Measurements from ENCODE around the gene ZNF485.
"Not testable (repeated sequence)": the region's sequence is repeated elsewhere in the genome, so short reads cannot be mapped to it uniquely, and the experiment has no call there.

ZNF485 gene

DNA sequence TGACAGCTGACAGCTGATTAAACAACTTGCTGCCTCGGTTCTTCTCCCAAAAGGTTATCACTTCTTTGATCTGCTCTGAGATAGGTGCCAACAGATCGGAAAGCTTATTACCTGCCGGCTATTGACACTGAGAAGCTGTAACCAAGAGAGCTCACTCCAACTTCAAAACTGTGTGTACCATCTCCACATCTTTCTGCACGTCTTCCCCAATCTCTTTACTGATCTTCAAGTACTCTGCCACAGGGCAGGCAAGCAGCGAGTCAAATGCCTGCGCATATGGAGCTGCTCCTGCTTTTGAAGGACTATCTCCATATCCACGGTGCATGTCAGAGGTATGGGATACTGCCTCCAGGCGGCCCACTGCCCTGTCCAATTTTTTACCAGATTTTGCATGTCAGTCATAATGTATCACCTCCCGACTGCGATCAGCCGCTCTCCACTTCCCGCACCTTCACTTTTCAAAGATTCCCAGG lies 352 bp upstream of the ZNF485 start:
- no peak for DNase-seq (ENCODE audit: low read depth)

DNA sequence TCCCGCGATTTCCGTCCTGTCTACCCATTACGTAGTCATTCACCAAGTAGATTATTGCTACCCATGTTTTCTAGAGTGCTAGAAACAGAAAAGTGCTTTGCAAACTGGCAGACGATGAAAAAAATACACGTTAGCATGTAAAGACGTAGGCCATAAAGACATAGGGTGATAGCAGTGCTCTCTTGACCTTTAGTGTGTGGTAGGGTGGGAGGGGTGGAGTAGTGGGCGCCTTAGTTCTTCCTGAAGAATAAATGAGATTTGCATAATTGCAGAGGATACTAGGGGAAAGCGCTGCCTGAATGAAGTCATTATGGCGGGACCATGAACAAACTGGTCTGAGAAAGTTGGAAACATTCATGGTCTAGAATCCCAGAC lies 948 bp downstream of the ZNF485 start:
- DNase-seq (ENCODE audit: low read depth) = no peak

DNA sequence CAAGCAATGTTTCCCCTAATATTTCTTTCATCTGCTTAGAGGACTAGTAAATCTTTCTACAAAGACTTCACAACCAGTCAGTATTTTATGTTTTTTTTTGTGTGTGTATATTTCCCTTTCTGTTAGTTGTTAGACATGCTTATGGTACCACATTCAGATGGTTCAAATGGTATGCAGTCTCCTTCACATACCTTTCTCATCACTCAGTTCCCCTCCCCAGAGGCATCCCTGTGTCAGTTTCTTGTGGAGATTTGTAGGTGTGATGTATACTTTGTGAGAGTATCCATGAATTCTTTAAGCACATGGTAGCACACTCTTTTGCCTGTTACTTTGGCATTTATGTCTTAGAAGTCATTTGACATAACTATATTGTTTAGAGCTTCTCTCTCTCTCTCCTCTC lies 4.4 kb downstream of the ZNF485 start:
- no peak for DNase-seq (ENCODE audit: low read depth)

DNA sequence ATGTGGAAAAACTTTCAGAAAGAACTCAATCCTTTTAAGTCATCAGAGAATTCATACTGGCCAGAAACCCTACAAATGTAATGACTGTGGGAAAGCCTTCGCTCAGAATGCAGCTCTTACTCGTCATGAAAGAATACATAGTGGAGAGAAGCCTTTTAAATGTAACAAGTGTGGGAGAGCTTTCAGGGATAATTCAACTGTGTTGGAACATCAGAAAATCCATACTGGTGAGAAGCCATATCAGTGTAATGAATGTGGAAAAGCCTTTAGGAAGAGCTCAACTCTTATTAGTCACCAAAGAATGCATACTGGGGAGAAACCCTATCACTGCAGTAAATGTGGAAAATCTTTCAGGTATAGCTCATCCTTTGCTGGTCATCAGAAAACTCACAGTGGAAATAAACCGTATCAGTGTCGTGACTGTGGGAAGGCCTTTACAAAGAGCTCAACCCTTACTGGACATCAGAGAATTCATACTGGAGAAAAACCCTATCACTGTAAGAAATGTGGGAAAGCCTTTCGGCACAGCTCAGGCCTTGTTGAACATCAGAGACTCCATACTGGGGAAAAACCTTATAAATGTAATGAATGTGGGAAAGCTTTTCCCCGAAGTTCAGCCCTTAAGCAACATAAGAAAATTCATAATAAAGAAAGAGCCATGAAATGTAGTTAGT lies 10.6 kb downstream of the ZNF485 start:
- DNase-seq (ENCODE audit: low read depth) = no peak

DNA sequence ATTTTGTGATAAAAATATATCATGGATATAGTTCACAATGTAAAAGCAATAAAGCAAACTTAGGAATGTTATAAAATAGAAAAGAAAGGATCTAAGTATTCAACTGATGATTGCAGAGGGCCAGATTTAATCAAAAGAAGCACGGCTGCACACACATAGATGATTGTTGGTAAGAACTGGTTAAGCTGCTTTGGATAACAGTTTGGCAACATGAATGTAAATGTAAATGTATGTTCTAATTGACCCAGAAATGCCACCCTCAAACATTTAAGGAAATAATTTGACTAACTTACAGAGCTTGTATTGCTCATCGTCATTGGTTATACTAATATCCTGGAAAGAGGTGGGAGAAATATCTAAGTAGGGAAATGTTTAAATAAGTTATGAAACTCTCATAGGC lies 13.1 kb downstream of the ZNF485 start:
- DNase-seq (ENCODE audit: low read depth) = no peak

DNA sequence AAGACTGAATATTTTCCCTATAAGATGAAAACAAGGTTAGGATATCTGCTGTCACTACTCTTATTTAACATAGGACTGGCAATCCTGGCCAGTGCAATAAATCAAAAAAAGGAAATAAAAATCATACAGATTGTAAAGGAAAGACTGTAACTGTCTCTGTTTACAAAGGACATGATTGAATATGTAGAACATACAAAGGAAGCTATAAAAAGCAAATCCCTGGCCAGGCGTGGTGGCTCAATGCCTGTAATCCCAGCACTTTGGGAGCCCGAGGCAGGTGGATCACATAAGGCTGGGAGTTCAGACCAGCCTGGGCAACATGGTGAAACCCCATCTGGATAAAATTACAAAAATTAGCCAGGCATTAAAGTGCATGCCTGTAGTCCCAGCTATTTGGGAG lies 15.8 kb downstream of the ZNF485 start:
- DNase-seq (ENCODE audit: low read depth) = no peak

DNA sequence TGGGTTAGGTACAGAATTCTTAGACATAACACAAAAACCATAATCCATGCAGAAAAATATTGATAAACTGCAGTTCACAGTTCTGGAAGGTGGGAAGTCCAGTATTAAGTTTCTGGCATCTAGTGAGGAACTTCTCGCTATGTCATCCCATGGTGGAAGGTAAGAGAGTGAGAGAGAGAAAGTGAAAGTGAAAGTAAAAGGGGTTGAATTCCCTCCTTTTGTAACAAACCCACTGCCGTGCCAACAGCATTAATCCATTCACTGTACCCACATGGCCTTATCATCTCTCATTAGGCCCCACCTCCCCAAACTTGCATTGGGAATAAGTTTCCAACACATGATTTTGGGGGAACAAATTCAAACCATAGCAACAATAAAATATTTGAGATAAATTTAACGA lies 17.1 kb downstream of the ZNF485 start:
- DNase-seq (ENCODE audit: low read depth) = no peak

DNA sequence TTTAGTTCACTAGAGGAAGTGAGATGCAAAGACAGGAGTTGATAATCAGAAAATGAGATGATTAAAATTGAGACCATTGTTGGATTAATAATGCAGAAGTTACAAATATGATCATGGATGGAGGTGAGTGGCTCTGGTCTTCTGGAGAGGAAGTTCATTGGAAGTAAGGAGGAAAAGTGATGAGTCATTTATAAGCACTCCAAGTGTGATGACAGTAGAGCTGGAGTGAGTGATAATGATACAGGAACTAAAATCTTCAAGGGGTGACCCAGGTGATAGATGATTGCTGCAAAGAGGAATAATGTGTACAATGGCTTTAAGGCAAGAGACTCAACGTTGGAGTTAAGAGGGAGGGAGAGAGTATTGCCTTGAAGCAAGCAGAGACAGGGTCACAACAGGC lies 21.7 kb downstream of the ZNF485 start:
- no peak for DNase-seq (ENCODE audit: low read depth)

DNA sequence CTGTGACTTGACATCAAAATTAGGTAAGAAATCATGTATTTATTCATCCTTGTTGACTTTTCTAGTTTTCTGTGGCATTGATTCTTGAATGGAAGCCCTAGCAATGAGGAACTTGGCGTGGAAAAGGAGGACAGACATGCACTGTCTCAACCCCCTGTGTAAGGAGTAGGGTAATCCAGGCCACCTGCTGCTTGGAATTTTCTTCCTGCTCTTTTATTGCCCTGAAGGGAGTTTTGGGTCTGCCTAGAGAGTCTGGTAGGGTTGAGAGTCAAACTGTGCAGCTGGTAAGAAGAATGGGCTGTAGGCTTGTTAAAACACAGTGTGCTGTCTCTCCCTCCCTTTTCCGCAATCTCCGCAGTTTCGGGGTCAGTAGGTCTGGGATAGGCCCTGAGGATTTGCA lies 22.7 kb downstream of the ZNF485 start:
- DNase-seq (ENCODE audit: low read depth) = no peak

DNA sequence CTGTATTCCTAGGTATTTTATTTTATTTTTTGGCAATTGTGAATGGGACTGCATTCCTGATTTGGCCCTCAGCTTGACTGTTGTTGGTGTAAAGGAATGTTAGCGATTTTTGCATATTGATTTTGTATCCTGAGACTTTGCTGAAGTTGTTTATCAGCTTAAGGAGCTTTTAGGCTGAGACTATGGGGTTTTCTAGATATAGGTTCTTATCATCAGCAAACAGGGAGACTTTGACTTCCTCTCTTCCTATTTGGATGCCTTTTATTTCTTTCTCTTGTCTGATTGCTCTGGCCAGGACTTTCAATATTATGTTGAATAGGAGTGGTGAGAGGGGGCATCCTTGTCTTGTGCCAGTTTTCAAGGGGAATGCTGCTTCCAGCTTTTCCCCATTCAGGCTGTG lies 29.6 kb downstream of the ZNF485 start:
- not testable (repeated sequence) for DNase-seq (ENCODE audit: low read depth)

DNA sequence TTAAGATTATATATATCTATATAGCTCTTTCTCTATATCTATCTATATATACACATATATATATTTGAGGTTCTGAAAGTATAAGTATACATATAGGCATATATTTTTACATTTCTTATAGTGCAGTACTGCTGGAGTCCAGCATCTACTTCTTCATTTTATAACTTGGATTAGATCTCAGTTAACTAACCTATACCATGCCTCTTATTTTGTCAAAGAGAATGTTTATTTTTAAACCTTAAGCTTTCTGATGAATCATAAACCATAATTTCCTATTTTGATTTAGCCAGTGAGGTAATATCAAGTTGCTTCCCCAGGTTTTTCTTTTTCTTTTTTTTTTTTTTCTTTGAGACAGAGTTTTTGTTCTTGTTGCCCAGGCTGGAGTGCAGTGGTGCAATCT lies 34.4 kb downstream of the ZNF485 start:
- DNase-seq (ENCODE audit: low read depth) = no peak

DNA sequence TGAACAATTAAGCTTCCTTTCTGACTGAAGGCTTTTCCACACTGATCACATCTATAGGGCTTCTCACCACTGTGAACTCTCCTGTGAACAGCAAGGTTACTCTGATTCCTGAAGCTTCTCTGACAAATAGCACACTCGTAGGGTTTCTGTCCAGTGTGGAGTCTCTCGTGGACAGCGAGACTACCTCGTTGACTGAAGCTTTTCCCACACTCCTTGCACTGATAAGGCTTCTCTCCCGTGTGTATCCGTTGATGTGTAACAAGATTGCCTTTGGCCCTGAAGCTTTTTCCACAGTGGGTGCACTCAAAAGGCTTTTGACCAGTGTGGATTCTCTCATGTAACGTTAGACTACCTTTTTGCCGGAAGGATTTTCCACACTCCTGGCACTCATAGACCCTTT lies 38.0 kb downstream of the ZNF485 start:
- DNase-seq (ENCODE audit: low read depth) = no peak

DNA sequence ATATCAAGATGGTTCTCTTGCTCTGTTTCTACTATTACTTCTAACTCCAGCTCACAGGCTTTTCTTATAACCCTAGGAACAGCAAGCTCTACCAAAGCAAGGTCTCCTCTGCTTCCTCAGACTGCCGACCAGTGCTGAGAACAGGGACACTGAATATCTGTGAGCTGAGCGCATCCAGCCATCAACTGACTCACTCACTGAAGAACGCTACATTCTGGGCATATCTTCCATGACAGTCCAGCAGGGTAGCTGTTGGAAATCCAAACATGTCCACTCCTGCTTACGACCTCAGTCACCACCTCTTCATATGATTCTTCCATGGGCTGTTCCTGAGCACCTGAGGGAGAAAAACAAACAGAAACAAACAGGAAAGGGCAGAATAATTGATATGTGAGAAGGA lies 39.6 kb downstream of the ZNF485 start:
- DNase-seq (ENCODE audit: low read depth) = no peak

DNA sequence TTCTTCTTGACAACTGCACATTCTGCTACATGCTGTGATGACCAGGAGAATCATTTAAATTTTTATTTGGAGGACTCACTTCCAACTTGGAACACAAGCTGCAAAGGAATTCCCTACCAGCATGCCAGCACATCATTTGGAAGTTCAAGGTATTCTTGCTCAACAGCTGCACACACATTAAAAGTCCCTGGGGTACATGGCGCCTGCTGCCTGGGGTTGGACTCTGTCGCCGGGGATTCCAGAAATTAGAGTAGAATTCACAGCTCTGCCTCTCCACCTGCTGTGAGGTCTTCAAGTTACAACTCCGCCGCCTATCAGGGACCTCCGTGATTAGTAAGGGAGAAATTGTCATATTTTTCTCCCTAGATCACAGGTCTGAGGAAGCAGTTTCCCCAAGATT lies 41.3 kb downstream of the ZNF485 start:
- DNase-seq (ENCODE audit: low read depth) = no peak

DNA sequence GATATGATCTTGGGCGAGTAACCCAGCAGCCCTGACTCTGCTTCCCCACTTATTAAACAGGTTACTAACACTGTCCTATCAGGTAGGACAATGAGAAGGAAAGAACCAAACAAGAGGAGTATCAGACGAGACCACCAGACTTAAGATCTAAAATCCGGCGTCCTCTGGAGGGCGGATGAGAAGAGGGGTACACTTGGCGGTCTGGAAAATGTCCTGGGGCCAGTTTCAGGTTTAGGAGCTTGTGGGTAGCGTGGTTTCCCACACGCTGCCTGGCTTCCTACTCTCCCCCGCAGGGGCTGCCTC lies 41.8 kb downstream of the ZNF485 start:
- no peak for DNase-seq (ENCODE audit: low read depth)

DNA sequence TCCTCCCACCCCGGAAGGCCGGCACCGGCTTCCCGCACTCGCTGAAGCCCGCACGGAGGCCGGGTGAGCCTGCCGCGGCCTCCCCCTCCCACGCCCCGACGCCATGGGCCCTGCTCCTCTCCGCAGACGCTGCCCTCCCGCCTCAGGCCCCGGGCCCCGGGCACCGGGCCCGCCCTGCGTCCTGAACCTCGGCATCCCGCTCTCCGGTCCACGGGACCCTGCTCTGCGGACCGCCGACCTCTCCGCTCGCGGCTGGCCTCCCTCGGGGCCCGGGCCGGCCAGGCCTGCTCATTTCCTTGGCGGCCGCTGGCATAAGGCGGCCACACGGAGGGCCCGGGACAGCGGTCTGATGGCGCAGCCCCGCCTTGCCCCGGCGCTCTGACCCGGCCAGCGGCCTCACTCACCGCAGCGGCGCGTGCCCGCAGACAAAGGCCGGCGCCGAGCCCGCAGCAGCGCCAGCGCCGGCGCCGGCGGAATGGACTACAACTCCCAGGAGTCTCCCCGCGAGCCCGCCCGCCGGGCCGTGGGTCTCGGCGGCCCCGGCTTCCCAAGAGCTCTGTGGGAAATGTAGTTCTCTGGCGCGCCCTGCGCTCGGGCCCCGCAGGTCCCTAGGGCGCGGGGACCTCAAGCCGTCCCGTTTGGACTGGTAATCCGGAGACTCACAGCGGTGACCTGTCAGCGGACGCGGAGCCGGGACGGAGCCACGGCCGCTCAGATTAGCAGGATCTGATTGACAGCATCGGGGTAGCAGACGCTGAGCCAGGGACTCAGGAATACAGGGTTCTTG lies 42.4 kb downstream of the ZNF485 start, which contains the start of gene ZNF32:
Gene ZNF32 (minus strand): TSS at position 484 of the 787 bp plus-strand sequence. CDS start 2,748 bp downstream, outside the sequence.
- DNase-seq (ENCODE audit: low read depth) = peak; percentile 54

DNA sequence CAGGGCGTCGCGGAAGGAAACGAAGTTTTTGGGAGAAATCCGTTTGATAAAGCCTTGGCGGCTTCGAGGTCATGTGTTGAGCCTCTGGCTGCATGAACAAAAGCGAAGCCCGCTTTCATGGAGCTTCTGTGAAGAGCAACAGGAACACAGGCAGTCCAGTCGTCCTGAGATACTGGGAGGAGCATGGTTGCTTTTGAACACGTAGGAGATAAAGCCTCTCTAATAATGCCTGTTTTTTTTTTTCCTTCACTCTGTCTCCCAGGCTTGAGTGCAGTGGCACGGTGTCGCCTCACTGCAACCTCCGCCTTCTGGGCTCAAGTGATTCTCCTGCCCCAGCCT lies 42.9 kb downstream of the ZNF485 start:
- DNase-seq (ENCODE audit: low read depth) = no peak

DNA sequence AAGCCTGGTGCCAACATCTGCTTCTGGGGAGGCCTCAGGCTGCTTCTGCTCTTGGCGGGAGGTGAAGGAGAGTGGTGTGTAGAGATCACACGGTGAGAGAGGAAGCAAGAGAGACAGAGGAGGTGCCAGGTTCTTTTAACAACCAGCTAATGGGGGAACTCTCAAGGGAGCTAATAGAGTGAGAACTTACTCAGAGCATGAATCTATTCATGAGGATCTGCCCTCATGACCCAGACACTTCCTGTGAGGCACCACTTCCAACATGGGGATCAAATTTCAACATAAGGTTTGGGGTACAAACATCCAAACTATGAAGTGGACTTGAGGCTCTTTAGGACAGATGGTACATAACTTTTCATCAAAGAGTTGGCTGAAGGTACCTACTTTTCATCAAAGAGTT lies 47.5 kb downstream of the ZNF485 start:
- DNase-seq (ENCODE audit: low read depth) = no peak

DNA sequence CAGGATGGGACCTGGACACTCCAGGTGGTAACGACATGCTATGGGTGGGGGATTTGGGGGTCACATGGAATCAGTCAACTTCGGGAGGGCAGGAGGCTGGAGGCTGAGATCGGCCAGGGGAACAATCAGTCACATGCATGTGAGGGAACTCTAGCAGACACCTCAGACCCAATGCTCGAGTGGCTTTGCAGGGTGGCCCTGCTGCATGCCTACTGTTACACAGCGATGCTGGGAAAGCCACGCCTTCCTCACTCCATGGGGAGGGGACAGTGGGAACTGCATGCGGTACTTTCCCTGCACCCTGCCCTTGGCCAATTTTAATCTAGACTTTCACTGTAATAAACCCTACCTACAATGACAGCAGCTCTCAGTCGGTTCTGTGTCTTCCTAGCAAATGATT lies 49.1 kb downstream of the ZNF485 start:
- no peak for DNase-seq (ENCODE audit: low read depth)

DNA sequence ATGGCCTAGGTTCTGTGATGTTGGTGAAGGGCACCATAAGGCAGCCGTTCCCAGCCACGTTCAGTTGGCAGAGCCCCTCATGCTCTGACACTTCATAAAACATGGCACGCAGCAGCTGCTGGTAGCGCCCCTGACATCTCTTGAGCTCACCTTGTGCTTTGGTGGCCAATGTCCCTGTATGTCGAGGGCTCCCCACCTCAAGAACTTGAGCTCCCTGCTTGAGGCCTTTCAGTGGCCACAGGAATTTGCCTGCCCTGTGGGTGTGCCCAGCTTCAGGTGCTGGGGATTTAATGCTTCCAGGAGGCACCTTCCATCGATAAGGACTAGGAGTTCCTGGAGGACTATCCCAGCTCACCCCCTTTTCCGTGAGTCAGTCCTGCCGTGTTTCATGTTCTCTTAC lies 52.0 kb downstream of the ZNF485 start:
- no peak for DNase-seq (ENCODE audit: low read depth)

DNA sequence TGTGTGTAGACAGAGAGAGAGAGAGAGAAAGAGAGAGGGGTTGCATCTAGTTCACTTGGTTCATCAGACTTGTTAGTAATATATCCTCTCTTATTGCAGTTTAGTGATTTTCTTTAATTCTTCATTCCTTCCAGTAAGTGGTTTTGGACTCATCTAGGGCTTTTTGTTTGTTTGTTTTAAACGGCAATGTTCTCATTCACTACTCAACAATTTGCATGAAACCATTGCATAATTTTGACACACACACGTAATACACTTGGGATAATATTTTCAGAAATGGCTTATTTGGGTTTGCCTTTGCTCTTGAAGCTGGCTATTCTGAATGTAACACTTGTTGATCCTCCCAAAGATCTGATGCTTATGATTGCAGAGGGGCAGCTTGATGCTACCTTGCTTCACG lies 58.8 kb downstream of the ZNF485 start:
- DNase-seq (ENCODE audit: low read depth) = no peak

DNA sequence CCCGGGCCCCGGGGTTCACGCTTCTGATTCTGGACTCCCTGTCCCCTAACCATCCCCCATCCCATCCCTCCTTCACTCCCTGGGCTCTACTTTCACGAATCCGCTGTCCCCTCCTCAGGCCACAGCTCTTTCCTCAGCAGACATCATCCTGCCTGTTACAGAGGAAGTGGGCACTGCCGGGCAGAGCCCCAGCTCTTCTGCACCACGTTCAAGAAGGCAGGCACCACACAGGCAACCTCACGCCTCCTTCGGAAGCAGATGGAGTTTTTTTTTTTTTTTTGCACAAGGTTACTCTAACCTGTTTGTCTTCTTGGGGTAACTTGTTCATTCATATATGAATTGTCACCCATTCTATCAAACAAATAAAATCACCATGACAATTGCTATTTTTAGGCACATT lies 60.3 kb downstream of the ZNF485 start:
- no peak for DNase-seq (ENCODE audit: low read depth)

DNA sequence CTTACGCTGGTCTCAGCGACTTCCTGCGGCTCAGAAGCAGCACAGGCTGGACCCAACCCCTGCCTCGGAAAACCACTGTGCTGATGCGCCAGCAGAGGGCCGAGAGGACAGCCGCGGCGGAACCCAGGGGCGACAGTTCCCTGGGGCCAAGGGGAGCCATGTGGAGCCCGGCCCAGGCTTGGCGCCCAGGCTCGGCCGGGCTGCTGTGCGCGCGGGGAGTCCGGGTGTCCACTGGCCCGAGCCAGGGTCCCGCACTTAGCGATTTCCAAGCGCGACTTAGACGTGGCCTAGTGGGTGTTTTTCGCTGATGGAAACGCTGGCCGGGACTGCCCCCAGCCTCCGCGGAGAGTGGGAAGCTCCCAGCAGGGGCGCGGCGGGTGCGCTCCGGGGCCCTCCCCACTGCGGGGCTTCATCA lies 61.1 kb downstream of the ZNF485 start:
- DNase-seq (ENCODE audit: low read depth) = no peak
